Psoas muscle (tissue), 8 donors: ENCODE data around the gene ING4. TPM values are rescaled to one million over a fixed set of nuclear protein-coding genes. Genes with fewer than 3 reads are reported as not detected.
A peak's percentile ranks its signal among the peaks of the same experiment; 100 is the strongest.

Experiments
- ATAC-seq, 4 donors: fragments of 200-7000 bp; cut with Tn5 transposase; one replicate each; pipeline ENCODE4 v1.9.1; 2020; ENCODE audit warnings: moderate library complexity in 3 of 4, mild to moderate bottlenecking in 2 of 4
- DNase-seq, 2 donors: peaks; one replicate each; pipeline ENCODE4 v3.0.0-alpha.2; 2020
- H3K27ac ChIP-seq: fragments of 200-600 bp; one replicate; pipeline ENCODE4 v1.8.0; 2022
- H3K27me3 ChIP-seq, 3 donors: fragments of 200-600 bp in 1 of 3; one replicate each; pipeline versions ENCODE4 v1.6.1 to v1.8.0; 2013 to 2022; ENCODE audit warnings: low read length in 2 of 3, mild to moderate bottlenecking in 2 of 3, moderate library complexity in 1 of 3; ENCODE audit not compliant: insufficient read depth in 3 of 3
- H3K36me3 ChIP-seq, 2 donors: fragments of 200-600 bp in 1 of 2; one replicate each; pipeline versions ENCODE4 v1.6.1 to v1.8.0; 2013 to 2022; ENCODE audit warnings: low read depth in 1 of 2, mild to moderate bottlenecking in 1 of 2, moderate library complexity in 1 of 2; ENCODE audit not compliant: insufficient read depth in 1 of 2
- H3K4me1 ChIP-seq: fragments of 200-600 bp; one replicate; pipeline ENCODE4 v1.8.0; 2022
- H3K4me3 ChIP-seq: fragments of 200-600 bp; one replicate; pipeline ENCODE4 v1.8.0; 2022; ENCODE audit warnings: mild to moderate bottlenecking
- H3K9me3 ChIP-seq: fragments of 200-600 bp; one replicate; pipeline ENCODE4 v1.8.0; 2022
- WGBS, 3 donors: extraction: QIAGEN DNeasy Blood & Tissue Kit; methylation state at CpG; one replicate each; pipeline versions ENCODE4 v1.1.6 to v1.1.7; 2013; 5-methylcytosine and 5-hydroxymethylcytosine counted together
- intact Hi-C, 2 donors: fragments of 100-400 bp; cut with DNase I; formaldehyde crosslinking; loops; one replicate each; pipeline versions ENCODE4 v1.11.0 to v1.14.2; 2022
- polyA plus RNA-seq, 3 donors: library from polyadenylated mRNA; stranded (reverse); fragments of 200-250 nt; gene quantifications; one replicate each; pipeline ENCODE4 v1.2.3, GENCODE V29; 2013
- total RNA-seq, 4 donors: library from RNA; stranded (reverse); fragmentation: NEBNext Ultra II Directional in 2 of 4; extraction: Animal tissue kit (Norgen Biotek cat#: 25700) in 2 of 4; gene quantifications; one replicate each; pipeline versions ENCODE4 v1.2.1 to v1.2.4, GENCODE V29; 2021 to 2023
- TF ChIP-seq, protein P1 (sequence below): fragments of 200-600 bp; IDR thresholded peaks from one replicate; pipeline ENCODE4 v1.8.0; 2022; ENCODE audit warnings: antibody characterized with exemption
- donor health status: healthy with polysubstance abuse.
- donor health status: DM: no; HTN: no; CAD: no; lungs with moderate emphysema.
- donor health status: Bipolar disorder and iron deficiency.
- donor health status: healthy.
- donor health status: DM: yes; HTN: yes; CAD: no.
- donor health status: DM: no; HTN: no; CAD: no.
- donor health status: DM: no; HTN: no; CAD: no.
- donor health status: DM: yes; HTN: yes; CAD: no.

Gene ING4
- total and polyA plus RNA-seq, 7 donors = 12.7 to 35.6 (median 20.7) TPM

DNA sequence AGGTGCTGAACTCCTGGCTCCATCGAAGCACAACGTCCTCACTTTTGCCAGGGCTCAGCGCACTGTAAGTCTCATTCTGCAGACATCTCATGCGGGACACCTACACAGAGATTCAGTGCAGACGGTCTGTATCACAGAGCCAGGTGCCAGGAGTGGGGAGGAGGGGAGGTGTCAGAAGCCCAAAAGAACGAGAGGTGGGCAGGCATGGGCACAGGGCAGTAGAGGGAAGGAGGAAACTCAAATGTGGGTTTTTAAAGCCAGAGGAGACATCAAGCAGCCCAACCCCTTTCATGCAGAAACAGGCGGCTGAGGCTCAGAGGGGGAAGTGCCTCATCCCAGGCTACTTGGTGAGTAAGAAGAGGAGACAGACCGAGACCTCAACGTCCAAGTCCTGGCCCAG lies 24.6 kb downstream of the ING4 start:
- Histone ChIP-seq H3K27ac (no peak overlapping the region), H3K9me3 (no peaks in the 10 kb centered on the region), H3K36me3 (no peaks in the 10 kb centered on the region), H3K4me1 (no peaks in the 10 kb centered on the region), H3K4me3 (no peak overlapping the region), H3K27me3 (peaks cover 0 to 3% (median 0%) of the 10 kb centered on the region in 3 donors)
- peak in 1 of 2 donors; percentile 51 for DNase-seq
- TF ChIP-seq, protein P1, sequence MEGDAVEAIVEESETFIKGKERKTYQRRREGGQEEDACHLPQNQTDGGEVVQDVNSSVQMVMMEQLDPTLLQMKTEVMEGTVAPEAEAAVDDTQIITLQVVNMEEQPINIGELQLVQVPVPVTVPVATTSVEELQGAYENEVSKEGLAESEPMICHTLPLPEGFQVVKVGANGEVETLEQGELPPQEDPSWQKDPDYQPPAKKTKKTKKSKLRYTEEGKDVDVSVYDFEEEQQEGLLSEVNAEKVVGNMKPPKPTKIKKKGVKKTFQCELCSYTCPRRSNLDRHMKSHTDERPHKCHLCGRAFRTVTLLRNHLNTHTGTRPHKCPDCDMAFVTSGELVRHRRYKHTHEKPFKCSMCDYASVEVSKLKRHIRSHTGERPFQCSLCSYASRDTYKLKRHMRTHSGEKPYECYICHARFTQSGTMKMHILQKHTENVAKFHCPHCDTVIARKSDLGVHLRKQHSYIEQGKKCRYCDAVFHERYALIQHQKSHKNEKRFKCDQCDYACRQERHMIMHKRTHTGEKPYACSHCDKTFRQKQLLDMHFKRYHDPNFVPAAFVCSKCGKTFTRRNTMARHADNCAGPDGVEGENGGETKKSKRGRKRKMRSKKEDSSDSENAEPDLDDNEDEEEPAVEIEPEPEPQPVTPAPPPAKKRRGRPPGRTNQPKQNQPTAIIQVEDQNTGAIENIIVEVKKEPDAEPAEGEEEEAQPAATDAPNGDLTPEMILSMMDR = no peak
- intact Hi-C loops = no loop called here
- ATAC-seq = peak in 1 of 4 donors; percentile 21
- 74 to 76% (median 75%) methylated on average over 9 of the region's 9 CpGs for WGBS, 3 donors

DNA sequence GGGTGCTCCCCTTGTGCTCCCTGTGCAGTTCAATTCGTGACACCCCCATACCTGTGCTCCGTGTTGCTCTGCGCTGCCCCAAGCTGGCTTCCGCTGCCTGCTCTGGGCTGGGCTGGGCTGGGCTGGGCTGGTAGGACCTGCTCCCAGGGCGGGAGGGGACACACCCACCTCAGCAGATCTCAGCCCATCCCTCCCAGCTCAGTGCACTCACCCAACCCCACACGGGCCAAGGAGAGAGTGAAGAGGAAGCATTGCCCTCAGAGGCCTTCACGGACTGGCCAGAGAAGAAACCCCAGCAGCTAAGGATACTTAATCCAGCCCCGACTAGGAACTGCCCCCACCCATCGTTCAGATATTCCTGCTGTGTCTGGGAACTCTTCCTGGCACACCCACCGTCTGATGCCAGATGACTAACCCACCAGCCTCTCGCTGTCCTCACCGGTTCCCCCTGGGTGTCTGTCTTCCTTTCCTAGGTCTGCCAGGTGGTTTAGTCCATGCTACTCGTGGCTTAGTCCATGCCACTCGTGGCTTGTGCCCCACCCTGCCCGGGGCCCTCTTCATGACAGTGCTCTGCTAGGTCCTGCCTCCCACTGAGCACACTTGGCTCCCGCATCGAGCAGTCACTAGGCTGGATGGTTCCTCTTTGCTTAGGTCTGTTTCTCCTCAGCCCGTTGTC lies 26.9 kb downstream of the ING4 start, which contains the start of gene LPAR5:
TSS of gene LPAR5 (minus strand) at position 104 of the 676 bp plus-strand sequence. CDS start 14,711 bp downstream, outside the sequence.
- H3K27ac ChIP-seq = no peak within 1 kb of the TSS
- WGBS, 3 donors = 44 to 54% (median 47%) methylated on average over 18 of the region's 18 CpGs
- intact Hi-C loops = no loop called here
- no peaks in the 10 kb centered on the region for H3K9me3 ChIP-seq
- TF ChIP-seq, protein P1 = no peak
- no peak within 1 kb of the TSS for H3K4me3 ChIP-seq
- no peaks in the 10 kb centered on the region for H3K4me1 ChIP-seq
- H3K27me3 ChIP-seq = peaks cover 0 to 3% (median 0%) of the 10 kb centered on the region in 3 donors
- DNase-seq (peak; percentile 34 to 60), ATAC-seq (peak in 3 of 4 donors; percentile 27 to 33 (median 28))
- H3K36me3 ChIP-seq = no peaks in the 10 kb centered on the region

DNA sequence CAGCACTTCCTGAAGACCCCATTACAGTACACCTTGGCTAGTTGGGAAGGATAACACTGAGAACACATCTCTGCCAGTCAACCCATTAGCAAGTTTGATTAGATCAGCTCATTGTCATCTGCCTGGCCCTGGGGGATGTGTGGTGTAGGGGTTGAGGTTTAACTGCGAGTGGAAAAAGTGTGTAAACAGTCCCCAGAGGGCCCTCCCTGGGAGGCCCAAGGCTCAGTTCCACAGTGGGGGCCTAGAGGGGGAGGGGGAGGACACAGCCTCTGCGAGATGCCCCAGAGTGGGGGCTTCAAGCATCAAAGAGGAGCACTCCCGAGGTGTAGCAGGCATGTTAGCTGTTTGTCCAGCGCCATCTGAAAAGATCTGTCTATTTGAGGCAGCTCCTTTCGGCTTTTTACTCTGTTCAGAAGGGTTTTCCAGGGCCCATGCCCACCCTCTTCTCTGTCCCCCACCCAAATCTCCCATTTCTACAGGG lies 27.5 kb downstream of the ING4 start:
- H3K27ac ChIP-seq = no peak overlapping the region
- peaks cover 0 to 3% (median 0%) of the 10 kb centered on the region in 3 donors for H3K27me3 ChIP-seq
- no peak for ATAC-seq
- H3K36me3 ChIP-seq = no peaks in the 10 kb centered on the region
- H3K9me3 ChIP-seq = no peaks in the 10 kb centered on the region
- intact Hi-C loops = no loop called here
- WGBS, 3 donors = 58 to 66% (median 64%) methylated on average over 5 of the region's 5 CpGs
- peak in 1 of 2 donors; percentile 35 for DNase-seq
- TF ChIP-seq, protein P1 = no peak
- H3K4me1 ChIP-seq = no peaks in the 10 kb centered on the region
- no peak overlapping the region for H3K4me3 ChIP-seq

DNA sequence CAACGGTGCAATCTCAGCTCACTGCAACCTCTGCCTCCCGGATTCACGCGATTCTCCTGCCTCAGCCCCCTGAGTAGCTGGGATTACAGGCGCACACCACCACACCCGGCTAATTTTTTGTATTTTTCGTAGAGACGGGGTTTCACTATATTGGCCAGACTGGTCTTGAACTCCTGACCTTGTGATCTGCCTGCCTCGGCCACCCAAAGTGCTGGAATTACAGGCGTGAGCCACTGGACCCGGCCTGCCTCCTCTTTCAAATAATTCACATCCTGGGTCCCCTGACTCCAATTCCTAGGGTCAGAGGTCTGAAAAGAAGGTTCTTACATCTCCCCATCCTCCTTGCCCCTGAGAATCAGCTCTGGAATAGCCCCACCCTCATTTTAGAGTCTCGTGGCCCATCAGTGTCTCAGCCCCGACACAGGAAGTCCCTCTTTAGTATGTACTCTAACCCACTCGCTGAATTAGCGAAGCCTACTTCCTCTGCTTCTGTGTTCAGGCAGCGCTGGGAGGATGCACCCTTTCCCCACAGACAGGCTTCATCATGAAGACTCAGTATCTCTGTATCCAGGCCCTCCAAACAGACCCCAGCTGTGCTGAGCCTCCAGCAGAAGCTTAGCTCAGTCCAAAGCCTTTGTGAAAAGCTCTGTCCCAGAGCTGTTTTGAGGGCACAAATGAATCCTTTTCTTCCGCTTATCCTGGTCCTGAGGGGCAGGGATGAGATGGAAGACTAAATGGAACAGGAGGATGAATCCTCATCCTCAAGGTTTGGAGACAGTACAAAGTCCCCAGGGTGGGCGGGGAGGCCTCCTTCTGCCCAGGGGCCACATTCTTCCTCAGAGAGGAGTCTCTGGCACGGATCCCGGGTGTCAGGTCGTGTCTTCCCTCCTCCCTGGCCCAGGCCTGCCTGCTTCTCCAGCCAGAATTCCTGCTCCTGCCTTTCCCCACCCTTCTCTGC lies 30.6 kb downstream of the ING4 start:
- WGBS, 3 donors = 51 to 55% (median 54%) methylated on average over 21 of the region's 21 CpGs
- TF ChIP-seq, protein P1 = no peak
- Histone ChIP-seq H3K4me1 (no peaks in the 10 kb centered on the region), H3K9me3 (no peaks in the 10 kb centered on the region), H3K4me3 (no peak overlapping the region), H3K36me3 (no peaks in the 10 kb centered on the region), H3K27ac (no peak overlapping the region), H3K27me3 (peaks cover 0 to 6% (median 3%) of the 10 kb centered on the region in 3 donors)
- DNase-seq (peak in 1 of 2 donors; percentile 40), ATAC-seq (no peak)
- intact Hi-C loops = no loop called here
